ENCODE data around the gene NF1.

GRCh38 chr17:31388770-31389656, 294.2 kb downstream of the NF1 start:
- no peak for TF ChIP-seq FOXP4 (CRISPR knock-in tag; IDR thresholded peaks at IDR 0.05)
- TF ChIP-seq CTCF (IDR thresholded peaks at IDR 0.05): peak; percentile 67
- no peak for TF ChIP-seq MAX (CRISPR knock-in tag; IDR thresholded peaks at IDR 0.05)
- TF ChIP-seq ELF4 (CRISPR knock-in tag; IDR thresholded peaks at IDR 0.05; ENCODE audit: low read depth): no peak
- no peak for TF ChIP-seq ZBTB43 (CRISPR knock-in tag; IDR thresholded peaks at IDR 0.05)
- TF ChIP-seq SMAD4 (CRISPR knock-in tag; IDR thresholded peaks at IDR 0.05): no peak
